NCI-H460 (cell line): ENCODE measurements around the gene RASA1. TPM values are rescaled to one million over a fixed set of nuclear protein-coding genes. Genes with fewer than 3 reads are reported as not detected.
"Not testable (repeated sequence)": the region's sequence is repeated elsewhere in the genome, so short reads cannot be mapped to it uniquely, and the experiment has no call there.

Experiments used
- DNase-seq: peaks from one replicate; pipeline ENCODE4 v3.0.0-alpha.2; 2016; ENCODE audit warnings: low read depth; ENCODE audit errors: extremely low read depth
- polyA plus RNA-seq: library from polyadenylated mRNA; depleted of rRNA; stranded (reverse); fragments of >200 nt; gene quantifications from 2 replicates; pipeline ENCODE4 v1.2.3, GENCODE V29; 2014; cell fraction: nucleus; rRNA removed
- total RNA-seq: library from RNA; depleted of rRNA; stranded (reverse); fragments of >200 nt; shearing (Covaris generic); gene quantifications from 2 replicates; pipeline ENCODE4 v1.2.3, GENCODE V29; 2014; rRNA removed

The RASA1 gene
- 36.0 and 40.1 TPM in 2 replicates for total RNA-seq
- polyA plus RNA-seq = 18.4 and 27.8 TPM in 2 replicates

DNA sequence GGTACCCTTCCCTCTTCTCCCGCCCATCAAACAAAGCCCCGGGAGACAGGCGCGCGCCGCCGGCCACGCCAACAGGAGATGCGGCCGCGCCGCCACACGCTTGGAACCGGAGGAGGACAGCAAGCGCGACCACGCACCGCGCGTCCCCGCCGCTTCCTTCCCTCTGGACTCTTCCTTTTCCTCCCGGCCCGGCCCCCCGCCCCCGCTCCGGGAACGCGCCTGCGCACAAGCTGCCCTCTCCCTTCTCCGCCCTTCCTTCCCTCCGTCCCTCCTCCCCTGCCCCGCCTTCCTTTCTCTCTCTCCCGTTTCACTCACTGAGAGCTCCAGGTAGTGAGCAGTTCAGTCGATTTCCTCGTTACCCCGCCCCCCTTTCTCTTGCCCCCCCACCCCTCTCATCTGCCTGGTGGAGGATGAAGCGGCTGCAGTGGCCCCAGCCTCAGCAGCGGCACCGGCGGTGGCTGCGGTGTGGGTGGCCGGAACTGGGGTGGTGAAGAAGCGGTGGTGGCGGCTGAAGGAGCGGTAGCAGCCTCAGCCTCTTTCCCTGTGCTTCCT lies at the start of gene RASA1:
TSS of gene RASA1 (plus strand) at position 310 of the 552 bp plus-strand sequence. CDS start 569 bp downstream, outside the sequence.
- DNase-seq = peak; percentile 92

DNA sequence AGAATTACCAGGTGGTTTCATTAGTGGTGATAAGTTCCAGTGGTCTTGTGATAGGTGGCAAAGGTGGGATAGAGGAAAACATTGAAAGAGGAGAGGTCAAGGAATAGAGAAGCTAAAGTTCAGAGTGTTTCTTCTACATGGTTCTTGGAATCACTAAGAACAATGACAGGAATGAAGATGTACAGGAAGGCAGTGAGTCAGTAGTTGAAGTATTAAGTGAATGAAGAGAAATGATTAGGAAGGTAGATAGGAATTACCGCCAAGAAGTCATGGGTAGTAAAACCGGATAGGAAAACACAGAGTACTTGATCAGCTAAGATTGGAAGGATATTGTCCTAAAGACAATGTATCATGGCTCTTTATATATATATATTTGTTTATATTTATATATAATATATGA lies 37.9 kb upstream of the RASA1 start:
- DNase-seq = no peak

DNA sequence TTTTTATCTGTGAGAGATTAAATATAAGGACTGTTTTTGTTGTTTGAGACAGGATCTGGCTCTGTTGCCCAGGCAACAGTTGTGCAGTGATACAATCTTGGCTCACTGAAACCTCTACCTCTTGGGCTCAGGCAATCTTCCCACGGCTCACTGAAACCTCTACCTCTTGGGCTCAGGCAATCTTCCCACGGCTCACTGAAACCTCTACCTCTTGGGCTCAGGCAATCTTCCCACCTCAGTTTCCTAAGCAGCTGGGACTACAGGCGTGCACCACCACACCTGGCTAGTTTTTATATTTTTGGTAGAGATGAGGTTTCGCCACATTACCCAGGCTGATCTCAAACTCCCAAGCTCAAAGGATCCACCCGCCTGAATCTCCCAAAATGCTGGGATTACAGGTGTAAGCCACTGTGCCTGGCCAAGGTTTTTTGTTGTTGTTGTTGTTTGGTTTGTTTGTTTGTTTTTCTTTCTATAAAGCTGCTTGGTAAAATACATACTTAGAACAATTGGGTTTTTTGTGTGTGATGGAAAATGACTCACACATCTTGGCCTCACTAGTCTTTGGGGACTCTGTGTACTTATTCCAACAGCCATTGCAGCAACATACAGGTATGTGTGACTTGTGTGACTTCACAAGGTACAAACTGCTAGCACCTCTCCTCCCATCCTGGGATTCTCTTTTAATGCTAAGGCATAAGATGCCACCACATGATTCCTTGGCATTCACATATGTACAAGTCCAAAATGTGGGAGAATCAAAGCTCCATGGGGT lies 36.5 kb upstream of the RASA1 start:
- DNase-seq = no peak

DNA sequence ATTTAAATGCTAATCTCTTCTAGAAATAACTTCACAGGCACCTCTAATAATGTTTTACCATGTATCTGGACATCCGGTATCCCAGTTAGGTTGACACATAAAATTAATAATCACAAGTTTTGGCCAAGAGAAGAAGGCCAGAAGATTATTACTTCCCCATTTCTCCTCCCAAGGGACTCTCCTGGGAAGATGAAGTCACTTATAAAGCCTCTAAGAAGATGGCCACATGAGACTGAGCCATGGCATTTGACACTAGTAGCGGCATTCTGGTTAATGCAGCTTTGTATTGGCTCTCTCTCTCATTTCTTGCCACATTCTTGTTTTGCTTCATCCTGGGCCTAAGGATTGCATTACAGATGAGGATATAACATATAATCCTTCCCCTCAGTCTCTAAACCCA lies 34.5 kb upstream of the RASA1 start:
- no peak for DNase-seq

DNA sequence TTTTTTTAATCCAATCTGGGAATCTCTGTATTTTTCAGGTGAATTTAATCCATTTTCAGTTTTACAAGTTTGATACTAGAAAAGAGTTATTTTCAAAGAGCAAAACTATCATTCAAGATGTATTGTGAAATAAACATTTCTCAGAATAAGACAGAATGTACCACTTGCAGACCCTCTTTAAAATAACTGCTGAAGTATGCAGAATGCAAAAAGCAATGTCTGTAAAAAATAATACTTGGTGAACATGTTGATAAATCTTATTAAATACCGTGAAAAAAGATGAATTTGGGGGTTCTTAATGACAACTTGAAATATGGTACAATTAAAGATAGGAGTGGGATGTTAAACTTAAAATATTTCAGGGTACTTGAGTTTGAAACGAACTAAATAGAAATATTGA lies 26.1 kb upstream of the RASA1 start:
- no peak for DNase-seq

DNA sequence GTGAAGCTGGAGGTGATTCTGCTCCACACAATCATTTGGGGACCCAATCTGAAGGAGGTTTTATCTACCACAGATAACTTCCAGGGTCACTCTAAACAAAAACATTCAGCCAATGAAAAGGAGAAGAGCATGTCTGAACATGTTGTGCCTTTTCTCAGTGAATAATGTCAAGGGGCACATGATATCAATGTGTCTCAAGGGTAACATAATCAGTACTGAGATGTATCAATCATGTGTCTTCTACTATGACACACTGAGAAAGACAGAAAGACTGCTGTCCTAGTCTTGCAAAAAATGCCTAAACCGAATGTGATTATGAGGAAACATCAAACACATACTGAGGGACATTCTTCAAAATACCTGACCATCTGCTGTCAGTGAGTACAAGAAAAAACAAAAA lies 25.4 kb upstream of the RASA1 start:
- DNase-seq = no peak

DNA sequence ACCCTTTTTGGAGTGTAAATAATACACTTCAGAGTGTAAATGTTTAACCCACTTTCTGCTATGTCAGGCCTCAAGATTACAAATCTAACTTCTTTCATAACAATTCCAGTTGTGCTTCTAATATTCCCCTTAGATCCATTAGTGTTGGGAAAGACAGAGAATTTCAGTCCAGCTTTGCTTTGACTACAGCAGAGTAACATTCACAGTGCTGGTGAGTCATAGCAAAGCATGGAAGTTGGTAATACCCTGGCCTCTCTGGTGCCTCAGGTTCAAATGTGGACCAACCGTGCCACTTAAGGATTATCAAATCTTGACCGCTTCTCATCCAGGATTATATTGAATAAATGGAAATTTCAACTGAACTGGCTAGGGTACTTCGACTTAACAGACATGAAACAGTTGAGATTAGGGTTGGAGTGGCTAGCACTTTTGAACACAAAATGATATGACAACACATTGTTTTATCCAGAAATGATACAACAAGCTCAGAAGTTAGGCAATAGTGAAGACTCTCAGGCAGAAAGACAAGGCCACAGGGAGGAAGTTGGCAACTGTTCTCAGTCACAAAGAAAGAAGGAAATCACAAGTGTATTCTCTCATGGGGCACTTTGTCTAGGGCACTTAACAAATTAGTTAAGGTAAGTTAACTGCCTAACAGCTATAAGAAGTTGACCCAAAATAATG lies 24.4 kb upstream of the RASA1 start:
- no peak for DNase-seq

DNA sequence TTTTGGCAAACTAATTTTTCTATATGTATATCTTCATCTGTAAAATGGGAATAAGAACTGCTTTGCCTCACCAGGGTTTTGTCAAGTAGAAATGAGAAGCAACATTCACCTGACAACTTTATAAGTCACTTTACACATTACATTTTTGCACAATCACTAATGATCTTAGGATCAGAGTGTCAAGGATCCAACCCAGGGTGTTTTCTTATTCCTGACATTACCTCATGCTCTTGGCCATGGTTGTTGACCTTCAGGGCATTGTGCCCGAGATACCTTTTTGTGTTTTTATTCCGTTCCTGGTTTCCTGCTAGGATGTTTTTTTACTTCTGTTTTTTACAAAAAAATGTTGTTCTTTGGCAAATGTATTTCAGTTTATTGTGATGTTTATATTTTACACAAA lies 22.2 kb upstream of the RASA1 start:
- no peak for DNase-seq

DNA sequence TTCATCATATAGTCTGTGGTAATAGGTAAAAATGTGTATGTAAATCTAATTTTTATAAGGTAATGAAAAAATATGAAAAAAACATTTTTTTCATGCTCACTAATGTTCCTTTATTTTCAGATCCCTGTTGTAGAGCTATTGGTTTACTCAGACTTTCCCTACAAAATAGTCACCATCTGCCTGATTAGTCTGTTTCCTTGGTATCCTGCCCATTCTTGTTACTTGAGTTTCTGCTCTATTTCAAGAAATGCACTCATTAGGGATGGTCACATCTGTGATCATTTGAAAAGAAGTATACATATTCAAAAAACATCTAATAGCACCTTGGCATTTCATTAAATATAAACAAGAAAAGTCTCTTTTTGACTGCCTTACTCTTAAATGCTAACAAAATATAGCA lies 21.6 kb upstream of the RASA1 start:
- no peak for DNase-seq

DNA sequence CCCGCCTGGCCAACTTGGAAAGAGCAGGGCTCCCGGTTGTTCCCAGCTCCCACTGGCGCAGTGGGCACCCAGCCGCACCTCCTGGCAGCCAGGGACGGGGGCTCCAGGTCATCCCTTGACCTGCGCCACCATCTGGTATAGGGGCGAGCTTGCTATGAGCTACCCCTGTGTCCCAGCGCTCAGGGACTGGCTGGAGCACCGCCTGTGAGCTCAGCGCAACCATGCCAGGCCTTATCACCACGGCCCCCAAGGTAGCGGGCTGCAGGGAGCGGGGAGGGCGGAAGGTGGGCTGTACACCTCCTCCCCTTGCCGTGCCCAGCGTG lies 15.4 kb upstream of the RASA1 start:
- no peak for DNase-seq

DNA sequence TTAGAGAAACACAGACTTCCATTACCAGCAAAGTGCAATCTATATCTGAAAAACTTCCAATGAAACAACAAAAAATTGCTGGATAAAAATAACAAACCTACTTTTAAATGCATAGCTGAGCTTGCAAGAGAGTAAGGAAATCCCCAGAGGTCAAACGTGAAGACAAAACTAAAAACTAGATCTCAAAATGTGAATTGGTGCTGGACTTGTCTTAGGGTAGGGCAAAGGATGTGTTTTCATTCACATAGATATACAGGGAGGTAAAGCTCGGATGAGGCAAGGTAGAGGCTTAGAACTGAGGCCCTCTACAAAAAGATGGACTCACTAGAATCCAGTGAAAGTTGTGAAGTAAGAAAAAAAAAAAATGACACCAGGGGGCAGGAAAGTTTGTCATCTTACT lies 13.6 kb upstream of the RASA1 start:
- no peak for DNase-seq

DNA sequence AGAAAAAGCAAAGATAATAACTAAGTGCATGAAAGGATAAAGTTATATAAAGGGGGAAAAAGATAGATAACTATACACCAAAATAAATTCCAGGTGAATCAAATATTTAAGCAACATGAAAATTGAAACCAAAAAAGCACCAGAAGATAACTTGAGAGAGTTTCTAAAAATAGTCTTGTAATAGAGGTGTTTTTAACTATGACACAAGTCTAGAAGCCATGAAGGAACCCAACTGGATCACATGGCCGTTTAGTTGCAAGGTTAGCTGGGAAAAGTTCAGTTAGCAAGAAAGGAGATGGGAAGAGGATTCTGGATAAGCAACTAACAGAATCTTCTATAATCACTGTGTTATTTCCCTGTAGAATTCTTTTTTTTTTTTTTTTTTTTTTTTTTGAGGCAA lies 9.2 kb upstream of the RASA1 start:
- no peak for DNase-seq

DNA sequence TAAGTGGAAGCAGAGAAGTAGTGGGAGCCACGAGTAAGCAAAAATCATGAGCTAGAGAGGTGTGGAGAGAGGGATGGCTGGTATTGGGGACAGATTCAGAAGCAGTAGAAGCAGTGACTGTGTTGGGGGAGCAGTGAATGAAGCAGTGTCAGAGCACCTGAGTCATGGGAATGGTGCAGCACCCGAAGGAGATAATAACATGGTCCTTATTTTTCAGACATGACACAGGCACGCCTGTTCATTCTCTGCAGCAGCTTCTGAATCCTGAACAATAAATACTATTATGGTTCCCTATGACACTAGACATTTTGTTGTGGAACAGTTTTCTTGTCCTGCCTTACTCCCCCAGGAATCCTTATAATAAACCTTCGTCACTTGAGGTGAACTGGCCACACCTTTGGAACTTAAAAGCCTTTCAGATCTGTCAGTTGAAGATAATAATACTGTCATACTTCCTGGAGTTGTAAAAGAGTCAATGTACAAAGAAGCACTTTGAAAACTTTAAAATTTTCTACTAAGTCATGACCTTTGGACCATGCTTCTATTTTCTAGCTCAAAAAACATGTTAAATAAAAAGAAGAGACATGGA lies 7.0 kb upstream of the RASA1 start:
- DNase-seq = no peak

DNA sequence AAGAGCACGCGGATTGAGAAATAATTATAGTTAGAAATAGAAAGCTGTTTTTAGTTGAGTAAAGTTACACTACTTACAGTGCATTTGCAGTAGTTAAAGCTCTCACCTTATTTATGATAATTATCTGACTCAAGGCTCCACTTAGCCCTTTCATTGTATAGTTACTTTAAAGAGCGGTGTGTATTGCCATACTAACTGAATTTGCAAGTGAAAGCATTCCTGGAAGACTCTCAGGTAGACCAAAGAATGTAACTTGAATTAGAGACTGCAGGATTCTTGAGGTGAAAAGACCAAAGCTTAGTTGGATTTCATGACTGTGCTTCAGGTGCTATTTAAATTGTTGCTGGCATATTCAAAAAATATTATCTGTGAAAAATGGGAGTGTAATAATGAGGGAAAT lies 4.2 kb upstream of the RASA1 start:
- no peak for DNase-seq

DNA sequence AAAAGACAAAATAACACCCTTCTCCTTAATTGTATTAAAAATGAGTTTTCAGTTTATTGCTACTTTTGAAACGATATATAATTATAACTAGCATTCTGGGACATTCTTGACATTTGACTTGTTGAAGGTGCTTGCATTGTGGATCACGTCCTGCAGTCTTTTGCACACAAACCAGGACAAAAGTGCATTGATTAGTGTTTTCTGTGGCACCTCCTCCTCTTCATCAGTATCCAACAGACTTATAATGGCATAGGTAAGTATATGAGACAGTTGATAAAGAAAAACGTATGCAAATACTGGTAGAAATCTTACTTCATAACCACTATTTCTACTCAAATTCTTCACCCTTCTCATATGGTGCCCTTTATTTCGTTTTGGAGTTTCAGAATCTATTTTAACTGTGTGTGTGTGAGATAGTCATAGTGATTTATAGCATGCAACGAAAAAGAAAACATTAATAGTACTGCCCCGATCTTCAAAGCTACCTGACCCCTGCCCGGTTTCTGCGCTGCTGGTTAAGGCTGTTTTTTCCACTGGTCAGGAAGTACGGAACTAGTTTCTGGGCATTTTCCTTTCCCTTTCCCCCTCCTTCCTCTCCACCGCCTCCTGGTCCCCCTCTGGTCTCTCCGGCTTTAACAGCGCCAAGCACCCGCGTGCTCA lies 639 bp upstream of the RASA1 start:
- no peak for DNase-seq

DNA sequence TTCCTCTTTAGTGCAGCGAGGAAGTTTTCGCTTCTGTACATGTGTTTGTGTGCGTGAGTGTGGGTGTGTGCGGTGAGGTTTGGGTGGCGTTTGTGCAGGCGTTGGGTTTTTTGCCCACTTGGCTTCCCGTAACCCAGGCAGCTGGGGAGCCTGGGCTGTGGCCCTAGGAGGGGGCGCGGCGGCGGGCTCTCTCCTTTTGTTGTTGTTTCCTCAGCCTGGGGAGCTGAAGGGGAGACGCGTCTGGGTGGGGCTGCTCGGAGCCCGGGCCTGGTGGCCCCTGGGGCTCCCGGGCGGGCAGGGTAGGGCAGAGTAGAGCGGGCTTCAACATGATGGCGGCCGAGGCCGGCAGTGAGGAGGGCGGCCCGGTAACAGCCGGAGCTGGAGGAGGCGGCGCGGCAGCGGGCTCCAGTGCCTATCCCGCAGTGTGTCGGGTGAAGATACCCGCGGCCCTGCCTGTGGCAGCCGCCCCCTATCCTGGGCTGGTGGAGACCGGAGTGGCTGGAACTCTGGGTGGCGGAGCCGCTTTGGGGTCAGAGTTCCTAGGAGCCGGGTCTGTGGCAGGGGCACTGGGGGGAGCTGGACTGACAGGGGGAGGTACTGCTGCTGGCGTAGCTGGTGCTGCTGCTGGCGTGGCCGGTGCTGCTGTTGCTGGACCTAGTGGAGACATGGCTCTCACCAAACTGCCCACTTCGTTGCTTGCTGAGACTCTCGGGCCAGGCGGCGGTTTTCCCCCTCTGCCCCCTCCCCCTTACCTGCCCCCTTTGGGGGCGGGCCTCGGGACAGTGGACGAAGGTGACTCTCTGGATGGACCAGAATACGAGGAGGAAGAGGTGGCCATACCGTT lies 665 bp downstream of the RASA1 start:
- peak; percentile 43 for DNase-seq

DNA sequence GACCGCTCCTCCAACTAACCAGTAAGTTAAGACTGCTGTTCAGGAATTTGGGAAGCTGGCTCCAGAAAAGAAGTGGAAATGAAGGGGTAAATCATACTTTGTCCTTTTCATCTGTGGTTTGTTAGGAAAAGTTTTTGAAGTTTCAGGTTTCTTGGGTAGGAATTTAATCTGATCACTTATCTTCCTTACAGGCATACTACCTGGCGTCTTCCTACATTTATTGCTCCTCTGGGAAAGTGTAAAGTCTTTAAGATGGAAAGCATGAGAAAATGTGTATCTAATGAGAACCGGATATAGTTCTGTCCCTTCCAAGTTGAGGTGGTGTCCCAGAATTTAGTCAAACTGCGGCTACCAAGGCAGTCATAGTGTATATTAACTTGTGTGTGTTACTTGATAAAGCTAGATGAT lies 1.3 kb downstream of the RASA1 start:
- DNase-seq = no peak

DNA sequence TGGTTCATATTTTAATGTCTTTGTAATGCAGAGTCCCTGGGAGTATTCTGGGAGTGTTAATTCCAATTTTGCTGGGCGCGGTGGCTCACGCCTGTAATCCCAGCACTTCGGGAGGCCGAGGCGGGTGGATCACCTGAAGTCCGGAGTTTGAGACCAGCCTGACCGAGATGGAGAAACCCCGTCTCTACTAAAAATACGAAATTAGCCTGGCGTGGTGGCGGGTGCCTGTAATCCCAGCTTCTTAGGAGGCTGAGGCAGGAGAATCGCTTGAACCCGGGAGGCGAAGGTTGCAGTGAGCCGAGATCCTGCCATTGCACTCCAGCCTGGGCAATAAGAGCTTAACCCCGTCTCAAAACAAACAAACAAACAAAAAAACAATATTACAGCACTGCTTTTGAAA lies 3.2 kb downstream of the RASA1 start:
- DNase-seq = not testable (repeated sequence)

DNA sequence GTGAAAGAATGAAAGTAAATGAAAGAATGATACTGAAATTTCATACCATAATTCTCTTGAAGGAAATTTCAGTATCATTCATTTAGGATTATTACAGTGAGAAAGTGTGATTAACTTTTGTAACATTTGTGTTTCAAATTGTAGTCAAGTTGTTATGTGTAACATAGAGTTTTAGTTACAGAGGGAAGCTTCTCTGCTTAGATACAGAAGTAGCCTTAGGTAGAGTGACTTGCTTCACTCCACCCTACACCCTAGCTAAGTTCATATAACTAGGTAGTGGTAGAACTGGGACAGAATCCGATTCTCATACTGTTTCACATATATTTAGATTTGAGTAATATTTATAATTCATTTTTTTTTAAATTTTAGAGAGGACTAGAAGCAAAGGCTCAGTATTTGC lies 9.0 kb downstream of the RASA1 start:
- DNase-seq = no peak

DNA sequence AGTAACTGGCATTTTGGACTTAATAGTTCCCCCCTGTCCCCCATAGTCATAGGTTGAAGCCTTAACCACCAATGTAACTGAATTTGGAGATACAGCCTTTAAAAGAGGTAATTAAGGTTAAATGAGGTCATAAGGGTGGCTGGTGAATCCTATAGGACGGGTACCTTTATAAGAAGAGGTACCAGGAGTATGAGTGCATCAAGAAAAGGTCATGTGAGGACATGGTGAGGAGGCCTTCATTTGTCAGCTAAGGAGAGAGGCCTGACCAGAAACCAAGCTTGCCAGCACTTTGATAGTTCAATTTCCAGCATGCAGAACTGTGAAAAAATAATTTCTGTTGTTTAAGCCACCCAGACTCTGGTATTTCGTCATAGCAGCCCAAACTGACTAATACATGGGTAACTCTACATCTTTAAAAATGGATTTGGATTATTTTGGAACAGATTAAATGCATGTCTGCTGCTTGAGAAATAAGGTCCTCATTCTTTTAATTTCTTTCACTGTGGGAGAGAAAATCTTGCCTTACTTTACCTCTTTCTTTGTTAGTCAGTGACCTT lies 9.7 kb downstream of the RASA1 start:
- no peak for DNase-seq
